ENCODE results near the gene MMP17.

GRCh38 chr12:131817241-131817640 is 11.0 kb upstream of the MMP17 start:
- TF ChIP-seq, protein P1, sequence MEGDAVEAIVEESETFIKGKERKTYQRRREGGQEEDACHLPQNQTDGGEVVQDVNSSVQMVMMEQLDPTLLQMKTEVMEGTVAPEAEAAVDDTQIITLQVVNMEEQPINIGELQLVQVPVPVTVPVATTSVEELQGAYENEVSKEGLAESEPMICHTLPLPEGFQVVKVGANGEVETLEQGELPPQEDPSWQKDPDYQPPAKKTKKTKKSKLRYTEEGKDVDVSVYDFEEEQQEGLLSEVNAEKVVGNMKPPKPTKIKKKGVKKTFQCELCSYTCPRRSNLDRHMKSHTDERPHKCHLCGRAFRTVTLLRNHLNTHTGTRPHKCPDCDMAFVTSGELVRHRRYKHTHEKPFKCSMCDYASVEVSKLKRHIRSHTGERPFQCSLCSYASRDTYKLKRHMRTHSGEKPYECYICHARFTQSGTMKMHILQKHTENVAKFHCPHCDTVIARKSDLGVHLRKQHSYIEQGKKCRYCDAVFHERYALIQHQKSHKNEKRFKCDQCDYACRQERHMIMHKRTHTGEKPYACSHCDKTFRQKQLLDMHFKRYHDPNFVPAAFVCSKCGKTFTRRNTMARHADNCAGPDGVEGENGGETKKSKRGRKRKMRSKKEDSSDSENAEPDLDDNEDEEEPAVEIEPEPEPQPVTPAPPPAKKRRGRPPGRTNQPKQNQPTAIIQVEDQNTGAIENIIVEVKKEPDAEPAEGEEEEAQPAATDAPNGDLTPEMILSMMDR (IDR thresholded peaks at IDR 0.05; ENCODE audit: insufficient read depth, low read length), result no peak
- TF ChIP-seq REST (IDR thresholded peaks at IDR 0.05; ENCODE audit: insufficient replicate concordance, low read depth), result no peak
- no peak for TF ChIP-seq GABPA (IDR thresholded peaks at IDR 0.05; ENCODE audit: low read depth)
- TF ChIP-seq POLR2AphosphoS5 (IDR thresholded peaks at IDR 0.05; ENCODE audit: low read depth), result no peak

All from HL-60 (cell line).